ENCODE data around the gene MYL12B. TPM values are rescaled to one million over a fixed set of nuclear protein-coding genes. Genes with fewer than 3 reads are reported as not detected.
A peak's percentile ranks its signal among the peaks of the same experiment; 100 is the strongest.

MYL12B gene
- total RNA-seq, 1 experiment from 2014 or later = 383 TPM

- peaks cover 34% of the 10 kb centered on the region for H3F3A ChIP-seq (ENCODE audit: insufficient read depth, low read depth)
- CTCF ChIA-PET = interaction anchor here (0.6 to 1.6 kb wide), 2 partner anchors 14 to 18 kb away, joined by 3 to 6 read pairs; no protein-coding TSS in a partner anchor
- no peak for TF ChIP-seq CTCF (conservative IDR thresholded peaks at IDR 0.05)
- TF ChIP-seq EZH2 (IDR thresholded peaks at IDR 0.05; ENCODE audit: low read depth) = no peak
- H3K79me2 ChIP-seq (ENCODE audit: low read depth) = no peaks in the 10 kb centered on the region
- H3K4me1 ChIP-seq (replicated peaks; ENCODE audit: insufficient read depth) = peaks cover 24% of the 10 kb centered on the region
- peaks cover 18% of the 10 kb centered on the region for H3K9me3 ChIP-seq (ENCODE audit: insufficient read depth, low read depth)
- H3K4me2 ChIP-seq = no peak overlapping the region
- BruUV-seq (replicated peaks) = TSS peak; percentile 42
- H4K20me1 ChIP-seq (ENCODE audit: insufficient read depth) = no peaks in the 10 kb centered on the region
- POLR2A ChIA-PET (ENCODE audit: unreplicated experiment) = interaction anchor here (0.6 to 0.8 kb wide), 7 partner anchors 85 to 370 kb away, joined by 3 to 12 read pairs (median 3); no protein-coding TSS in a partner anchor
- no peak overlapping the region for H2AFZ ChIP-seq
- H3K36me3 ChIP-seq (ENCODE audit: low read depth) = peaks cover 11% of the 10 kb centered on the region; the same call in 1 of the 2 replicates
- DNase-seq = no peak
- H3K4me3 ChIP-seq = no peak overlapping the region
- no peaks in the 10 kb centered on the region for H3K27me3 ChIP-seq (ENCODE audit: insufficient read depth, low read depth)
- intact Hi-C loops (cut with micrococcal nuclease; ENCODE audit: unreplicated experiment) = loop anchor here (2.0 to 5.0 kb wide), 4 partner anchors 39 to 587 kb away; no protein-coding TSS in a partner anchor
- no peaks in the 10 kb centered on the region for H3K9me2 ChIP-seq (ENCODE audit: insufficient read depth)
- H3K27ac ChIP-seq = no peak overlapping the region
Measured at GRCh38 chr18:3283253-3283863, 21.4 kb downstream of the MYL12B start.

GRCh38 chr18:3283908-3284307 is 22.0 kb downstream of the MYL12B start:
- no peak overlapping the region for H2AFZ ChIP-seq
- H3K27ac ChIP-seq = no peak overlapping the region
- no peaks in the 10 kb centered on the region for H3K27me3 ChIP-seq (ENCODE audit: insufficient read depth, low read depth)
- H3K4me2 ChIP-seq = no peak overlapping the region
- no peaks in the 10 kb centered on the region for H3K9me2 ChIP-seq (ENCODE audit: insufficient read depth)
- peaks cover 28% of the 10 kb centered on the region for H3F3A ChIP-seq (ENCODE audit: insufficient read depth, low read depth)
- no peak overlapping the region for H3K4me3 ChIP-seq
- no peaks in the 10 kb centered on the region for H4K20me1 ChIP-seq (ENCODE audit: insufficient read depth)
- TF ChIP-seq EZH2 (IDR thresholded peaks at IDR 0.05; ENCODE audit: low read depth) = no peak
- TF ChIP-seq CTCF (conservative IDR thresholded peaks at IDR 0.05) = no peak
- ChIA-PET POLR2A (ENCODE audit: unreplicated experiment) (interaction anchor here (0.6 to 0.7 kb wide), 4 partner anchors 84 to 228 kb away, joined by 3 to 12 read pairs (median 6); no protein-coding TSS in a partner anchor), CTCF (interaction anchor here (0.6 to 1.6 kb wide), 2 partner anchors 13 to 18 kb away, joined by 3 to 6 read pairs; no protein-coding TSS in a partner anchor)
- no TSS peak for BruUV-seq (replicated peaks)
- DNase-seq = peak in 1 of 2 experiments; percentile 34
- intact Hi-C loops (cut with micrococcal nuclease; ENCODE audit: unreplicated experiment) = loop anchor here (1.0 to 5.0 kb wide), 5 partner anchors 38 to 587 kb away; no protein-coding TSS in a partner anchor
- peaks cover 24% of the 10 kb centered on the region for H3K4me1 ChIP-seq (replicated peaks; ENCODE audit: insufficient read depth)
- 0 out of 2 replicates have a peak, but pooled peaks cover 6% of the 10 kb centered on the region for H3K36me3 ChIP-seq (ENCODE audit: low read depth)
- H3K9me3 ChIP-seq (ENCODE audit: insufficient read depth, low read depth) = peaks cover 22% of the 10 kb centered on the region
- no peaks in the 10 kb centered on the region for H3K79me2 ChIP-seq (ENCODE audit: low read depth)

- H3K9me3 ChIP-seq (ENCODE audit: insufficient read depth, low read depth) = peaks cover 28% of the 10 kb centered on the region
- DNase-seq = peak; percentile 39 to 55
- TF ChIP-seq CTCF (conservative IDR thresholded peaks at IDR 0.05) (no peak), EZH2 (IDR thresholded peaks at IDR 0.05; ENCODE audit: low read depth) (no peak)
- no peak overlapping the region for H3K4me2 ChIP-seq
- no peaks in the 10 kb centered on the region for H3K9me2 ChIP-seq (ENCODE audit: insufficient read depth)
- no peak overlapping the region for H2AFZ ChIP-seq
- CTCF ChIA-PET = interaction anchor here (1.6 kb wide), 1 partner anchor 13 kb away, joined by 6 read pairs; no protein-coding TSS in a partner anchor
- no peaks in the 10 kb centered on the region for H3K27me3 ChIP-seq (ENCODE audit: insufficient read depth, low read depth)
- BruUV-seq (replicated peaks) = no TSS peak
- no peaks in the 10 kb centered on the region for H3K79me2 ChIP-seq (ENCODE audit: low read depth)
- no peaks in the 10 kb centered on the region for H4K20me1 ChIP-seq (ENCODE audit: insufficient read depth)
- no peak overlapping the region for H3K4me3 ChIP-seq
- H3K27ac ChIP-seq = no peak overlapping the region
- intact Hi-C loops (cut with micrococcal nuclease; ENCODE audit: unreplicated experiment) = loop anchor here (1.0 to 5.0 kb wide), 3 partner anchors 38 to 368 kb away; no protein-coding TSS in a partner anchor
- H3K4me1 ChIP-seq (replicated peaks; ENCODE audit: insufficient read depth) = peaks cover 24% of the 10 kb centered on the region
- 0 out of 2 replicates have a peak, but pooled peaks cover 6% of the 10 kb centered on the region for H3K36me3 ChIP-seq (ENCODE audit: low read depth)
- peaks cover 23% of the 10 kb centered on the region for H3F3A ChIP-seq (ENCODE audit: insufficient read depth, low read depth)
- POLR2A ChIA-PET (ENCODE audit: unreplicated experiment) = interaction anchor here (0.6 to 0.7 kb wide), 4 partner anchors 163 to 585 kb away, joined by 3 to 31 read pairs (median 7); no protein-coding TSS in a partner anchor
Measured at GRCh38 chr18:3284501-3284900, 22.6 kb downstream of the MYL12B start.

Measured in PC-9 (cell line).